Measurements from ENCODE around the gene RPP30.

Gene RPP30

GRCh38 chr10:90915766-90916075 lies 43.9 kb downstream of the RPP30 start:
- no peak for DNase-seq (ENCODE audit: extremely low read depth in 1 of 2, low read depth in 1 of 2)

DNA sequence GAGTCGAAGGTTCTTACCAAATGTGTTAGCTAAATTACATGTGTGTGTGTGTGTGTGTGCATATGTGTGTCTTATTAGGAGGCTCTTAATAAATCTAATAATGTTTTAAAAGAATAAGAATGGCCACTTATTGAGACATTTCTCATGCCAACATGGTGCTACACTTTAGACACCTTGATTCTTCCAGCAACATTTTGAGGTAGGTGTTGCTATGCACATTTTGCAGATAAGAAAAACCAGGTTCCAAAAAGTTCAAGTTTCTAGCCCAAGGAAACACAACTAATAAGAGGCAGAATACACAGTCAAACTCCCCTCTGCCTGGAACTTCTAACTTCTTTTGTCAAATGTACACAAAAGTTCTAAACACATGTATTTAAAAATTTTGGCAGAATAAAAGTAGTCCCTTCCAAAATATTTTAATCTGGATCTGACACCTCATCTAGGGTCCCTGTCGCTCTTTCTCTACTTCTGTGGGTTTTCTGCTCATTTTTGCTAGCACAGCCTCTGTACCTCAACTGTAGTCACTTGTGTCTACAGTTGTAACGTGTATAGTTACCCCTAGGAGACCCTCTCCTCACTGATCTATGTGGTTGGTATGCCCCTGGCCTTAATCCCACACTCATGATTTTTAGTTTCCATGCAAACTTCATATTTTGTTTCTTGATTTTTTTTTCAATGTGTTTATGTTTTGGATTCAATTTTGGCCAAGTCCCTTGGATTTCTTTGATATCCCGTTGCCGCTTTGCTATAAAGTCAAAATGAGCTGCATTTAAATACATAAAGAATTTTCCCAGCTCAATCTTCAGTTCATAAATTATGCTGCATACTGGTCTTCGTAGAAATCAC lies 44.8 kb downstream of the RPP30 start:
- no peak for DNase-seq (ENCODE audit: extremely low read depth in 1 of 2, low read depth in 1 of 2)

- no peak for DNase-seq (ENCODE audit: extremely low read depth in 1 of 2, low read depth in 1 of 2)
These were observed 45.6 kb downstream of the RPP30 start for GRCh38 chr10:90917238-90917967.

- DNase-seq (ENCODE audit: extremely low read depth in 1 of 2, low read depth in 1 of 2), result no peak
These were observed 46.2 kb downstream of the RPP30 start for GRCh38 chr10:90917968-90918318.

DNA sequence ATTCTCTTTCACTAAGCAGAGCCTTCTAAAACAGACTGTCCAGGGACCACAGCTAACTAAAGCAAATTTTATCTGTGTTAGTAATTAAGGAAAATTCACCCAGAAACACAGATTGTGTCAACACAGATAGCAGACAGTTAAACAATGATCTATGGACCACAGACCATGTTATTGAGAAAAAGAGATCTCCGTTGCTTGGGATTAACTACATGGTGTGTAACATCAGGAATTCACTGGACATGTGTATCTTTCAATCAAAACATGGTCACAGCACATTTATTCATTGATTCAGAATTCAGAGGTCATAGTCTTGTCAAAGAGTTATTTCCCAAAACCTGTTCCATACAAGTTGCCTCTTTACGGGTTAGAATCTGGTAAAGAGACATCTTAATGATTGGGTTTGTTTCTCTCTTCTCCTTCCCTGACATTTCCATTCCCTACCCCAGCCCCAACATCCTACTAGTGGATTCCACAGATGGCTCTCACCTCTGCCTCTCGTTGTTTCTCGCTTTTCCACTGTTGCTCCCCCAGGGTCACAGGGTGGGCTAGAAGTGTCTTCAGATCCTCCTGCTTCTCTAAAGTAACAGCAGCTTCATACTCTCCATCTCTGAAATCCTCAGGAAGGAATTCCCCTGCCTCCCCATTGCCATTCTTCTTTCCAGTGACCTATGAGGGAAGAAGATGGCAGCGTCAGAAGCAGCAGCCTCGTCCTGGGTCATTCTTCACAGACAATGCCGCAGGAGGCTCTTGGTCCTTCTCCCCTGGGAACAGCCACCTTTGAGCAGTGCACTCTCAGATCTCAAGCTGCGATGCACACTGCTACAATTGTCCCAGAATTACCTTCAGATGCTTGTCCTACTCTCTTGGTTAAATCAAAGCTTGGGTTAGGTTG lies 48.2 kb downstream of the RPP30 start:
- no peak for DNase-seq (ENCODE audit: extremely low read depth in 1 of 2, low read depth in 1 of 2)

GRCh38 chr10:90920986-90921666 lies 49.4 kb downstream of the RPP30 start, which contains the start of gene ANKRD1:
Gene ANKRD1, minus strand, starts transcription at chr10:90921087. Its CDS starts 60 bp downstream, at chr10:90921027.
- DNase-seq (ENCODE audit: extremely low read depth in 1 of 2, low read depth in 1 of 2), result no peak

- no peak for DNase-seq (ENCODE audit: extremely low read depth in 1 of 2, low read depth in 1 of 2)
These were observed 50.1 kb downstream of the RPP30 start for GRCh38 chr10:90921906-90922305.

GRCh38 chr10:90923111-90923731 lies 51.4 kb downstream of the RPP30 start:
- no peak for DNase-seq (ENCODE audit: extremely low read depth in 1 of 2, low read depth in 1 of 2)

GRCh38 chr10:90924552-90924951 lies 52.8 kb downstream of the RPP30 start:
- DNase-seq (ENCODE audit: extremely low read depth in 1 of 2, low read depth in 1 of 2), result no peak

DNA sequence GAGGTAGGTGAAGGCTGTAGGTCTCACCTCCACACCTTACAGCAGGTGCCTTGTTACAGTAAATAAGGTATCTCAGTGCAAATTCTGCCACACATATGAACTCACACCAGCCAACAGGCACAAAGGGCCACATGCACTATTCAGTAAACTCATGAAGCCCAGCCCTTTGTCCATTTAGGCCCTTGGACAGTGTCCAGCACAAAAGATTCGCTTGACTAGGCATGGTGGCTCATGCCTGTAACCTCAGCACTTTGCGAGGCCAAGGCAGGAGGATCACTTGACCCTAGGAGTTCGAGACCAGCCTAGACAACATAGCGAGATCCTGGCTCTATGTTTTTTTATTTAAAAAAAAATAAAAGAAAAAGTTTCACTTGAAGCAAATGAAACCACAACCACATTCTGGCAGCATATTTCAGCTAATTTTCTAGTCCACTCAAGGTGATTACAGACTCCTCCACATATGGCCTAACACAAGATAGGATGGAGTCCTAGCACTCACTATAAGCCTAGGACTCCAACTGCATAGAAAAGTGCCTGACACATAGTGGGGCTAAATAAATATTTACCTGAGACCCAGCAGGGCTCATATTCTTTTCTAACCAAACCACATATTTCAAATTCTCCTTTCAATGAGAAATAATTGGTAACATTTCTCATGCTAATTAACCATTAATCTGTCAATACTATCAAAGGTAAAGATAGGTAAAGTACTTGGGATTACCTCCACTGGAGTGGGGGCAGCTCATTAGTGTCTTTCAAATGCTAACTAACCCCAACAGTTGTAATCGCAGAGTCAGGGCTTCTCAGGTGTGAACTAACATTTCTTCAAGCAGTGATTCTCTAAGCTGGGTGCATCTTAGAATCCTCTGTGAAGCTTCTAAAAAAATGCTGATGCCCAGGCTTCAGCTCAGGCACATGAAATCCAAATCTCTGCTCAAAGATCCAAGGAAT lies 53.6 kb downstream of the RPP30 start:
- DNase-seq (ENCODE audit: extremely low read depth in 1 of 2, low read depth in 1 of 2), result no peak

GRCh38 chr10:90927293-90927692 lies 55.5 kb downstream of the RPP30 start:
- DNase-seq (ENCODE audit: extremely low read depth in 1 of 2, low read depth in 1 of 2), result no peak

GRCh38 chr10:90929179-90929578 lies 57.4 kb downstream of the RPP30 start:
- no peak for DNase-seq (ENCODE audit: extremely low read depth in 1 of 2, low read depth in 1 of 2)

DNA sequence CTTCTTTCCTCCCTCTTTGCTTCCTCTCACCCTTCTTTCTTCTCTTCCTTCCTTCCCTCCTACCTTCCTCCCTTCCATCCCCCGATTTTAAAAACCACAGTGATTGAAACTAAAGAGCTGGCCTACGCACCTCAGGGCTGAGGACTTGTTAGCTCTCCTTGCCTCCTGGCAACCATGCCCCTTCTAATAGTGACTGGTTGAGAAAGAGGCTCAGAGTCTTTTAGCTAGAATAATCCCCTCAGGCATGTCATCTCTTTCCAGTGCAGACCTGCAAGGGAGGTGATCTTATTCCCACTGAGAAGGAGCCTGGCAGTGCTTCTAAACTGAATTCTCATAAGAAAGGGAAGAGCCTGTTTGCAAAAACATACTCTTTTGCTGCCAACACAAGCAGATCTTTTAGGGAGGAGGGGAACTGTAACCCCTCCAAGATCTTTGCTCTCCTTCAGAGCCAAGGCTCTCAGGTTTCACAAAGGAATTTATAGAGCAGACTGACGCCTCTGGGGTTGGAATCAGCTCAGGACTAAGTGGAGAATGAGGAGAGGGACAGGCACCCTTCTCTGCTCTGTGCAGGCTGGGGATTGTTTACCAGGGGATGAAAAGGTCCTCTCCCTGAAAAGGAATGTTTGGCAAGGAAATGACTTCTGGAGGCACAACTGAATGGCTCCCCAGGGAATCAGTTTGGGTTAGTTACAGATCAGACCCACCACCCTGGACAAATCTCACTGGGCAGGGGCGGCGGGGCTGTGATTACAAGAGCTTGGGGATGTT lies 58.5 kb downstream of the RPP30 start:
- DNase-seq (ENCODE audit: extremely low read depth in 1 of 2, low read depth in 1 of 2), result no peak

DNA sequence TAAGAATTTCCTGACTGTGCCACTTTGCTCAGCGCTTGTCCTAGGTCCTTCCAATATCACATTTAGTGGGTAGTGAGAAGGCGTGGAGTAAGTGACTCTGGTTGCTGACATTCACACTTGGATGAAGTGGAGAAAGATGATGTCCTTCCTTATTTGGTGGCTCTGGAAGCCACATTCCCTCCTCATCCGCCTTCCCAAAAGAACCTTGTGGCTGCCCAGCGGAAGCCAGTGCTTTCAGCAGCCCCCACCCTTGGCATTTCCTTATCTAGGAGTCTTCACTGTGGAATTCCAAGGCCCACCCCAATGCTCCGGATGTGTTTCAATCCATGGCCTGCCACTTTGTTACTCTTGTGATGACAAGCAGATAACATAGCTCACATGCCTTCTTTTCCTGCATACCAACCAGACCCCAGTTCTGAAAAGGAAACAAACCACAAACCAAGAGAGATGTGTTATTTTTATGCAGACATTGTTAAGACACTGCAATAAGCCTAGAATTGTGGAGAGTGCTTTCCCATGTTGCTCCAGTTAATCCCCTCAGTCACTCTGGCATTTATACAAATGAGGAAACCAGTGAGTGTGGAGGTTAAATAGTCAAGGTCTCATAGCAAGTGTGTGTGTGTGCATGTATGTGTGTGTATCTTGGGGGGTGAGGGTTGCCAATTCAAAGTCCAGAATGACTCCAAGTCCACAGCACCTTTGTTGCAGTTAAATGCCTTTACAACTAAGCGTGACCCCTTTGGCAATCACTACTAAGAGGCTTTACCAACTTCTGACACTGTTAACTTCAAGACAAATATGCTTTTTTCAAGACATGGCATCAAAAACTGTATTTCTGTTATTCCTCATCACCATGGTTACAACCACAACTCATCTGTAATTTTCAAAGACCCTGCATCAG lies 59.4 kb downstream of the RPP30 start:
- DNase-seq (ENCODE audit: extremely low read depth in 1 of 2, low read depth in 1 of 2), result no peak

DNA sequence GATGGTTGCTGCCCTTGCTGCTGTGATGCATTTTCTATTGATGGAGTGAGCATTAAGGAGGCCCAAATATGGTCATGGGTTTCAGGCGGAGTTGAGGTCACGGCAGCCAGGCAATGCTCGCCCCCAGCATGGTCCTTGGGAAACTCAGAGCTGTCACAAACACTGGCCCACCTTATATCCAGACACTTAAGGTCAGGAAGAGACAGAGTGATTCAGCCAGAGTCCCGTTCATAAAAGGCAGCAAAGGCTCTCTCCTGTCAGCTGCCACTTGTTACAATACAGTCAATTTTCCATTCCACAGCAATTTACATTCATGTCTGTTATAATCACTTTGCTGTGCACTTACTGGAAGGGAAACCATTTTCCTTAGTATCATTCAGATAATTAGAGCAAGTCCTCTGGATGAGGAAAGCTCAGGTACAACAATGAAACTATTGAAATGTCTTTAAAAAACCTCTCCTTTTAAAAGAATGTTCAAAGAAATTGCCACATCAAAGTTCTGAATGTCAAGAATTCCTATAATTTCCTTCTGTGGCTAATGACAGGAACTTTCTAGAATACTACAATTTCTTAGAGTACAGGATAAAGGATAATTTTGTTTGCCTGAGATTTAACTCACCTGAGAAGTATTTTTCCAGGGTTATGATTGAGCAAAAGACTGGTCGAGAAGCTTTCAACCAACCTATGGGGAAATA lies 64.0 kb downstream of the RPP30 start:
- DNase-seq (ENCODE audit: extremely low read depth in 1 of 2, low read depth in 1 of 2), result no peak

- no peak for DNase-seq (ENCODE audit: extremely low read depth in 1 of 2, low read depth in 1 of 2)
These were observed 64.5 kb downstream of the RPP30 start for GRCh38 chr10:90936276-90936659.

Measured in stimulated activated CD8-positive, alpha-beta memory T cell treated with anti-CD3 and anti-CD28 coated beads, Interleukin-7, amount 100 ng/mL, for 48 hours (primary cell).